ENCODE results near the gene ARHGEF6.

GRCh38 chrX:136692271-136692670, 88.5 kb downstream of the ARHGEF6 start:
- TF ChIP-seq CTCF (IDR thresholded peaks at IDR 0.05): no peak
- no peak for TF ChIP-seq POLR2A (IDR thresholded peaks at IDR 0.05)
- TF ChIP-seq POLR2AphosphoS5 (IDR thresholded peaks at IDR 0.05): no peak

Measured in breast epithelium (tissue), 3 donors.